ENCODE results near the gene TEAD3.

Gene TEAD3

DNA sequence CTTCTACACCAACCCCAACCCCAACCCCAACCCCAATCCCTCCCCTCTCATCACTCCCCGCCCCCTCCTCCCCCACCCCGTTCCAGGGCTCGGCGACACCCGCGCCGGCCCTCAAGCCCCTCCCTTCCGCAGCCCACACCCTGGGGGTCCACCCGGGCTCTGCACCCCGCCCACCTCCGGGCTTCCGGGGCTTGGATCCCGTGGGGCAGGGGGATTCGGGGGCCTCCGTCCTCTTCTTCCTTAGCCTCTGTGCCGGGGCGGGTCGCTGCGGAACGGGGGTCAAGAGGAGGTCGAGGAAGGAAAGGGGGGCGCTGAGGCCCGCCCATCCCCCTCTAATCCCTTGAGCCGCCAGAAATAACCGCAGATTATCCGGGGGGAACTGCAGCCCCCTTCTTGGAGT, 15.1 kb upstream of the TEAD3 start:
- DNase-seq: no peak

DNA sequence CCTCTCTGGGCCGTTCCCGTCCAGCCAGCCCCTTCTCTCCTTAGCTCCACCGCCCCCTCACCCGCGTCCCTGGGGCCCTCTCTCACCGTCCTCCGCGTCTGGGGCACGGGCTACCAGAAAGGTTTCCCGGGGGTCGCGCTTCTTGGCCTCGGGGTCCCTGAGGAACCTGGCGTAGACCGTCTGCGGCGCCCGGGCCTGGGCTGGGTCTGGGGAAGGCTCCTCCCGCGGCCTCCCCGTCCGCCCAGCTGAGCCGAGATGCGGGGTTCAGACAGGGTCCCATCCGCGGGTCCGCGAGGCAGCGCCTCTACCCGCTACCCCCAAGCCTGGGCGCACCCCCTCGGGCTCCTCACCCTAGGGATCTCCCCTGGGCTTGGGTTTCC, 14.7 kb upstream of the TEAD3 start:
- DNase-seq: no peak

DNA sequence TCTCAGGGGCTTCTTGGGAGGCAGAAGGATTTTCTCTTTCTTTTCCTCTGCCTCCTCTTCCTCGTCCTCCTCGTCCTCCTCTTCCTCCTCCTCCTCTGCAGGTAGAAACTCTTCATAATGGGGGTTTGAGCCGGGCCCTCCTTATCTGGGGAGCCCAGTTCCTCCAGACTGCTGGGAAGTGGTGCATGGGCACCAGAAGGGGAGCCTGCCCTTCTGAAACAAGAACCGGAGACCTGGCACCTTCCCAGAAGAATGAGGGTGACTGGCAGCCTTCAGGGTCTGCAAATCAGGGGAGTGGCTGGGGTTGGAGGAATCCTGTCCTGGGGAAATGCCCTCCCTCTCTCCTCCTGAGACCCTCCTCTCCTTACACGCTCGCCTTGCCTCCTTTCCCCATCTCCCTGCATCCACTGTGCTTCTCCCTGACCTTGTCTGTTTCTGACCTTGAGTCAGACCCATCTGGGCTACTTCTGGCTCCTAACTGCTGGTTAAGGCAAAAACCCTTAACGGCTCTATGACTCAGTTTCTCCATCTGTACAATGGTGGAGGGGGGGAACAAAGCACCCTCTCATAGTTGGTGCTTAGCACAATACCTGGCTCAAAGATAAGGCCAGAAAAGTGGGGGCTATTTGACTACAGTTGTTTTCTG, 14.2 kb upstream of the TEAD3 start:
- no peak for DNase-seq

DNA sequence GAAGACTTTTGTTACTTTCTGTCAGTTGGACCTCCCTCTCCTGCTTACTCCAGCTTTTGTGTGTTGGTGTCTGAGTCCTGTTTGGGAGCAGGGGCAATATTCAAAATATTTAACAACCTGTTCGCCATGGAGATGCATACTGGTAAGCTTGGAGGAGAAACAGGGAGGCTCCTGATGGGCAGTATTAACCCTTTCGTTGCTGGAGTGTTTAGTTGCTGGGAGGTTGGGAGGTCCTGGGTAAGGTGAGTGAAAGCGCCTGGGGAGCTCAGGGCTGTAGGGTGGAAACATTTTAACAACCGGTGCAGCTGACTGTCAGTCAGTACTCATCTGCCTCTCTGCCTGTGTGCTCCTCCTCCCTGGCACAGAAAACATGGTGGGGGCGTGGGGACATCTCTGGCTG, 11.7 kb upstream of the TEAD3 start:
- no peak for DNase-seq

DNA sequence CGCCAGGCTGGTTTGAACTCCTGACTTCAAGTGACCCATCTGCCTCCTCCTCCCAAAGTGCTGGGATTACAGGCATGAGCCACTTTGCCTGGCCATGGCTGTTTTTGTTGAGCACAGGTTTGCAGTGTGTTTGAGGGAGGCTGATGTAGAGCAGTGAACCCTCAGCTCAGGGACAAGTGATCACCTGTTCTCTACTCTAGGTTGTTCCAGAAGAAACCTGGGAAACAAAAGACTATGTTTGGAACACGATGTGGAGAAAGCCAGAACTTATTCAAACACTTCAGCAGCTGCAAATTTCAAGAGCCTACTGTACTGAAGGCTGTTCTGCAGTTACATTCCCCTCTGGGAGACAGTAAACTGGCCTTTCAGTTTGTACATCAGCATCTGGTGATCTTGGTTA, 11.1 kb upstream of the TEAD3 start:
- no peak for DNase-seq

DNA sequence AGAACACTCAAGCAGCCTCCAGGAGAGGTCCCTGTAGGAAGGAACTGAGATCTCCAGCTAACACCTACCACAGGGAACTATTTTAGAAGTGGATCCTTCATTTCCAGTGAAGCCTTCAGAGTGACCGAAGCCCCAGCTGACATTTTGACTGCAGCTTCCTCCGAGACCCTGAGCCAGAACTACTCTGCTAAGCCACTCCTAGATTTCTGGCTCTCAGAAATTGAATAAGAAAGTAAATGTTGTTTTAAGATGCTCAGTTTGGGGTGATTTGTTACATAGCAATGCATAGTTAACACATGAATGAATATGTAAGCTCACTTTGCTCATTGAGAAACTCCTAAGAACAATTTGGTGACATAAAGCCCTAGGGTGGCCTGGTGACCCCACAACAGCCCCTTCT, 10.3 kb upstream of the TEAD3 start:
- no peak for DNase-seq

DNA sequence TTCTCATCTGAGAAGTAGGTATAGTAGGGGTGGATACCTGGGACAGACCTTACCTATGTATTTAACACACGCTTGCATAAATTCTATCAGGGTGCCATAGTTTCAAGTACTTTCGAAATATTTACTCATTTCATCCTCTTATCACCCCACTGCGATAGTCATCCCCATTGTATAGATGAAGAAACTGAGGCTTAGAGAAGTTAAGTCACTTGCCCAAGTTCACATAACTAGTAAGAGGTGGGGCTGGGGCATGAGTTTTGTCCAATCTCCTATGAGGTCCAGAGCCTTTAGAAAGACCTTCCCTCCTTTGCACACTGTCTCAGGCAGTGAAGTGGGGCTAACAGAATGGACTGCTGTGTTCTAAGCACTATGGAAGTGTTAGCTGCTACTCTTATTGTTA, 9.7 kb upstream of the TEAD3 start:
- DNase-seq: no peak

DNA sequence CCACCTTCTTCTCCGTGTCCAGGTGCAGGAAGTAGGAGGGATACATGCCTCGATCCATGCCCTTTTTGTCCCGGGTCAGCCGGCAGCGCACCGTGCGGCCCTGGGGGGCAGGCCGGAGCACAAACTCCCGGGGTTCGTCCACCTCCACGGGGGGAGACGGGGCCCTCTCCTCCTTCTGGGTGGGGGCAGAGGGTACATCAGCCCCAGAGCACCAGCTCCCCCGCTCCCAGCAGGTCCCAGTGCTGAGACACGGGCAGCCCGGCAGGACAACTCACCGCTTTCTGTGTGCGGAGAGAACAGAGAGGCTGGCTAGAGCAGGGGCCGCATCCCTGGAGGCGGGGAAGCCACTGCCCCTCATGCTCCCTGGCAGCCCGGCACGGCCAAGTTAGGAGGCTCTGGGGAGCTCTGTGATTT, 9.1 kb upstream of the TEAD3 start:
- DNase-seq: no peak

DNA sequence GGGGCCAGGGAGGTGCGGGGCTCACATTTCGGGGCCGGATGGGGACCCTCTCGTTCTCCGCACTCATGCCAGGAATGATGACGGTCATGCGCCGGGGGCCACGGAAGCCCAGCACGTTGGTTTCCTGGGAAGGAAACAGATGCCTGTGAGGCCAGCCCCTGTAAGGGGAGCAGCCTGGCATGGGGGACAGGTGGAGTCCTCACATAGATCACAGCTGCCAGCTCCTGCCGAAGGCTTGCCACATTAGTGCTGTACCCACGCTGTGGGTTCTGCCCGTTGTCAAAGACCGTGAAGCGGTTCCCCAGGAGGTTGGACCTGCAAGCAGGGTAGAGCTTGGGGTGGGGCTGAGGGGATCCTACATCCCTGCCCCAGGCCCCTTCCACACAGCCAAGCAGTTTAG, 6.7 kb upstream of the TEAD3 start:
- no peak for DNase-seq

DNA sequence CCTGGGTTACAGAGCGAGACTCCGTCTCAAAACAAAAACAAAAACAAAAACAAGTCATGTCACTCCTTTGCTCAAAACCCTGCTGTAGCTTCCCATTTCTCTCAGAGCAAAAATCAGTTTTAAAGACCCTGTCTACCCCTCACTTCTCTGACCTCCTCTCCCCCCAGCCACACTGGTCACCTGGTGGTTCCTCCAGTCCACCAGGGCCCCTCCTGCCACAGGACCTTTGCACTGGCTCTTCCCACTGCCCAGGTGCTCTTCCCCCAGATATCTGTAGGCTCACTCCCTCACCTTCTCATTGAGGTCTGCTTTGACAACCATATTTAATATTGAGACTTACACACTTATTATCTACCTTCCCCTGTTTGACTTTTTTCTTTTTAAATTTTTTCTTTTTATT, 4.9 kb upstream of the TEAD3 start:
- DNase-seq: no peak

DNA sequence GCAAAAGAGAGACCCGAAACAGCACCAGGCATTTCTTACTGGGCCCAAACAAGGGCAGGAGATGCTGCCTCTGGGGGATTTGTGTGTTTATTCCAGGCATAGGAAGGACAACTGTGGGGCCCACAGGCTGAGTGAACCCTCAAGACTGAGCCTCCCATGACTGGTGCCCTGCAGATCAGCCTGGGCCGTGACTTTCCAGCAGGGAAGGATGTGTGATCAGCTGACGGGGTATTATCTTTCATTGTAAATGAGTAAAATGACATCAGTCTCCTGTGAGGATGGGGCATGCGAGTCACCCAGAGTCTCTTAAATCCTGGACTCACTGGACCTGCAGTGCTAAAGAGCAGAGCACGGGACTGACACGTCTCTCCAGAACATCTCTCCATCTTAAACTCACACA, 3.9 kb upstream of the TEAD3 start:
- DNase-seq: no peak

DNA sequence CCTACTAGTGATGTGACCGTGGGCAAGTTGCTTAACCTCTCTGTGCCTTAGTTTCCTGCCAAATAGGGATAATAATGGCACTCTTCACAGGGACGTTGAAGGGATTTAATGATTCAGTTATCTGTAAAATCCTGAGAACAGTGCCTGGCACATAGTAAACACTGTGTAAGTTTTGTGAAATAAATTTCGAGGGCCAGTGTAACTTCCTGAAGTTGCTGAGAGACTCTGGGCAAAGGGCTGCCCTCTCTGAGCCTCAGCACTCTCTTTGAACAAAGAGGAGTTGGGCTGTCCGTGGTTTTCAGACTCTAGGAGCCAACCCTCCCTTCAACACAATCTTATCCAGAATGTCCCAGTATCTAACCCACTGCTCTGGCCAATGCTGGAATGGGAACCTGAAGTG, 2.5 kb upstream of the TEAD3 start:
- no peak for DNase-seq

DNA sequence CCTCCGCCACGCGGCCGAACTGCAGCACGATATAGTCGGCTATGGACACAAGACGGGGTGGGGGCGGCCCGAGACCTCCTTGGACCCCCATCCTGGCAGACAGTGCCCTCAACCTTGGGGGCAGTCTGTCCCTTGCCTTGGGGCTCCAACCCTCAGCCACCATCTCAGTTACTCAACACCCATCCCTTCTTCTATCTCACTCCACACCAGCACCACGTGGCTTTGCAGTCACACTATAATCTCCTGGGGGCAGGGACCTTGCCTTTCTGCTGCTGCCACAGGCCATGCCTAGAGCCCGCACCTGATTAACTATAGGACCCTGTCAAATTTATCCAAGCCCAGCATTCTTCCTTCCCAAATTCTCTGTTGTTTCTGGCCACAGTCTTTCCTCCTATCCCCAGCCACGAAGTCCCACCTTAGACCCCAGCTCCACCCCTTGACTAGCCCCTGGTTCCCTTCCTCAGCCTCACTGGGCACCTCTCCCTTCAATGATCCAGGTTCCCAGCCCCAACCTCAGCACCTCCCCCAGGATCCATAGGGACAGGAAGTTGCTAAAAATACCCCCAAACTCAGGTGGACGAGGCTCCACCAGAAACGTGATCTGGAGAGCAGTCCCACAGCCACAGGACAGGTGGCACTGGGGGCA, 1.7 kb upstream of the TEAD3 start:
- DNase-seq: no peak

DNA sequence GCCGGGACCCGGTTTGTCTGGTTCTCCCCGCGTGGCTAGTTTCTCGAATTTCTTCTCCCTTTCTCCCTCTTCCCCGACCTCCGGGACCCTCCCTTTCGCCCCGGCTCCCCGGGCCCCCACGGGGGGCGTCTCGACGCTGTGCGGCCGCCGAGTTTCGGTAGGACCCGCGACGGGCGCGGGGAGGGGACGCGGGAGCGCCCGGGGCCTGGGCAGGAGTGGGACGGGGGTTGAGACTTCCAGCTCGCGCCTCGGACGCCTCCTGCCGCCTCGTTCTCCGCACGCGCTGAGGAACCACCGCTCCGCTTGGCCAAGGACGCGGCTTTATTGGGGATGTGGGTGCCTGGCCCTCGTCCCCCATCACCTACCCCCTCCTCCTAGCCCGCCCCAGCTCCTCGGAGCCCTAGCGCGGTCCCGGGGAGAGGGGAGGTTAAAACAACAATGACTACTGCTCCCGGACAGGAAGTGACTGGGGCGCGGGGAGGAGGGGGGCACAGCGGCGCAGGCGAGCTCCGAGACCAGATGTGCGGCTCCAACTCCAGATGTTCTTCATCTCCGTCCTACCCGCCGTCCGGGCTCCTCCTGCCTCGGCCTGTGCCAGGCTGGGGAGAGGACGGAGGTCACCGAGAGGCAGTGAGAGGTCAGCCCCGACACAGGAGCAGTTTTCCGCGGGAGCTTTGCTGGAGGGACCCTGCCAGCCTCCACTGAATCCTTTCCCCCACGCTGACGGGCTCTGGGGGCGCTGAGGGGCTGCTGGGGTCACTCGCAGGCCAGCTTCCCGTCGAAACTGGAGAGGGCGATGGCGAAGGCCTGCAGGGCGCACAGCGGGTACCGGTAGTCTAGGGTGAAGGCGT, 917 bp upstream of the TEAD3 start:
- DNase-seq: peak in 2 of 3 experiments; percentile 32

DNA sequence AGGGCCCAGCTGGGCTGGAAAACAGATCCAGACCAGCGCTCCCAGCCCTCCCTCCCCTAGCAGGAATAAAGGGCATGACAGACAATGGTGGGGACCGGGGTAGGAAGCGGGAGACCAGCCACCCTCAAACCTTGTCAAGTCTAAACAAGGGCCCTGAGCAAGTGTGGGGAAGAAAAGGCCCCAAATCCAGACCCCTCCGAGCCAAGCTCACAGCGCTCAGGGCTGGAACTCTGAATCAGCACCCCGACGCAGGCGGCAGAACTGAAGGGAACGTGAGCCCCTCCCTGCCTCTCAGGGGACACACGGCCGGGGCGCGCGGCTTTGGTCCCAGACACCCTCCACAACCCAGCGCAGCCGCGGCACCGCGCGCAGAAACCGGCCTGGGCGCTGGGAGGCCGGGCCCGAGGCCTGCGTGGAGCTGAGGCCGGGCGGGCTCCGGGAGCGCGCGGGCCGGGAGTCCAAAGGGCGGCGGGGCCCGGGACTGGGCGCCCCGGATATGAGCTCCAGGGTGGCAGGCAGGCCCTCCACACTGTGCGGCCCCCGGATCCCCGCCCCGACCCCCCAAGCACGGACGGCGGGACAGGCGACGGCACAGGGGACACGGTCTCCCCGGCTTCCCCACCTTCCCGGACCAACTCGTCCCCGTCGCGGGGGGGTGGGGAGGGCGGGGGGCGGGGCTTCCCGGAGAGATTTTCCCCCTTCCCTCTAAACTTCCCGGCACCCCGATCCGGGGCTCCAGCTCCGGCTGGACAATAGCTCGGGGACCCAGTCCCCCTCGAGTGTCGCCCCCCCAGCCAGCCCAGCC, 641 bp downstream of the TEAD3 start:
- no peak for DNase-seq

DNA sequence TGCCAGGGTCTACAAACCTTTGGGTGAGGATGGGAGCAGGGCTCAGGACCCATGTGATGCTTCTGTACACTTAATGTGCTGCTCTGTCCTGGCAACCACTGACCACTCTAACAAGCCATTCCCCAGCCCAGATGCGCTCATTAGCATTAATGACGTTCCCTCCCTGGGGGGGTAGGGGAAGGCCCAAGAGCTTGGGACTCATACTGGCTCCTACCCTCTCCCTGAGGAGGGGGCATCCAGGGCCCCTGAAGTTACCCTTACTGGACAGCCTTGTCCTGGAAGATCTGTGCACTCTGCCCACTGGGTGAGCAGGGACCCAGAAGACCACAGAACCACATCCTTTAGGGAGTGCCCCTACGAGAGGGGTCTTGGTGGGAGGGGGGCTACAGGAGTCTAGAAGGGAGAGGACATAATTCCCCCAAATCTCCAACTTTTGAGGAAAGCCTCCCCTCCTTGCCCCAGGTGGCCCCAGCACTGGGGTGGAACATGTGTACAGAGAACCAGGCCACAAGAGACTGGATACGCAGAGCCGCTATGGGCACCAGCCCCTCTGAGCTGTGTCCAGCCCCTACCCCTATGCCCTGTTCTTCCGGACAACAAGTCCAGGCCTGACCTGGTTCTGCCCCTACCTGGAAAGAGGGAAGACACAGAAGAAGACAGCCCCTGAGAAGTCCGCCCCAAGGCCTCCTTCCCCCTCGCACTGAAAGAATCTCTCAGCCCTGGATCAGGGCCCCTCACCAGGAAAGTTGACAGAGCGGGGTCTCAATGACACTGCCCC, 1.4 kb downstream of the TEAD3 start:
- DNase-seq: no peak

DNA sequence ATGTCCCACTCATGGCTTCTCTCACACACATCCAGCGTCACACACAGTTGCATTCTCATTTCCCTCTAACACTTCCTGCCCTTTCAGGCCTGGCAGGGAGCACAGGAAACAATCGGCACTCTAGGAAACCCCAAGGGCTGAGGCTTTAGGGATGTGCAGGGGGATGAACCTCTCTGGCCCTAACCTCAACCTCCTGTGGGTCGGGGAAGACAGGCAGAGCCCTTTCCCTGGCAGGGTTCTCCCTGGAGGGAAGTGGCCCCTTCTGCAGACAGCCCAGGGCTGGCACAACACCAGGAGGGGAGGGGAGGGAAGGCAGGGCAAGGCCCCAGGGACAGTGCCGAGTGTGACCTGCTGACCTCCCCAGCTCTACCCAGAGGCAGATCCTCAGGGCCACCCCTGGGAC, 2.7 kb downstream of the TEAD3 start:
- DNase-seq: no peak

DNA sequence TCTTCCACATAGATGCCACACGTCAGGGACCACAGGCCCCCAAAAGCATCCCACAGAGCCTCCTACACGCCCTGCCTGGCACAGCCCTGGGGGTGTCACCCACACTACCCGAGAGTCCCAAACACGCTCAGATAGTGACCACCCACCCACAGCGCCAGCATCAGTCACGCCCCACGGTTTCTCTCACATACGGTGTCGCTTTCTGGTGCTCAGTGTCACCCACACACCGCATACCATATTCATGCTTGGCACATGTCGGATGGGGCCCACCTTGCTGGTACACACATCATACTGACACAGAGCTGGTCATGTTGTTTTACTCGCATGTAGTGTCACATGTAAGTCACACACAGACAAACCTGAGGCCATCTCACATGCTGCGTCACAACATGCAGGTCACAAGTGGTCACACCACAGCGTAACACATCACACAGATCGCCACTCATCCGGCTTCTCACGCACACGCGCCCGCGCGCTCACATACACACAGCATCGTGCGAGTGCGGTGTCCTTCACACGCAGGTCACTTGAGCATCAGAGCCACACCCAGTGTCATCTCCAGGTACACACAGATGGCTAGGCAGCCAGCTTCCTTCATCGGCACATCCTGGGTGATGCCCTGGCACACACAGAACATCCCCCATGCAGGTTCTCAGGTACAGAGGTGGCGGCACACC, 3.4 kb downstream of the TEAD3 start:
- DNase-seq: no peak

DNA sequence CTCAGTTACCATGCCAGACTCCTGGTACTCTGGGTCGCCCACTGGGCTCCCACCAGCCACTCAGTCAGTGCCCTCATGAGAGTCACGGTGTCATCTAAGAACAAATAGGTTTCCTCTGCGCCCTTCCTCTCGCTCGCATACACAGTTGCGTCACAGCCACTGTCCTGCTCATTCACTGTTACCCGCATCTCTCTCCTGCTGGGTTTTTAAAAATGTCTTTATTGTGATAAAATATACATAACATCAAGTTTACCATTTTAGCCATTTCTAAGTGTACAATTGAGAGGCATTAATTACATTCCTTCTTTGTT, 4.0 kb downstream of the TEAD3 start:
- no peak for DNase-seq

DNA sequence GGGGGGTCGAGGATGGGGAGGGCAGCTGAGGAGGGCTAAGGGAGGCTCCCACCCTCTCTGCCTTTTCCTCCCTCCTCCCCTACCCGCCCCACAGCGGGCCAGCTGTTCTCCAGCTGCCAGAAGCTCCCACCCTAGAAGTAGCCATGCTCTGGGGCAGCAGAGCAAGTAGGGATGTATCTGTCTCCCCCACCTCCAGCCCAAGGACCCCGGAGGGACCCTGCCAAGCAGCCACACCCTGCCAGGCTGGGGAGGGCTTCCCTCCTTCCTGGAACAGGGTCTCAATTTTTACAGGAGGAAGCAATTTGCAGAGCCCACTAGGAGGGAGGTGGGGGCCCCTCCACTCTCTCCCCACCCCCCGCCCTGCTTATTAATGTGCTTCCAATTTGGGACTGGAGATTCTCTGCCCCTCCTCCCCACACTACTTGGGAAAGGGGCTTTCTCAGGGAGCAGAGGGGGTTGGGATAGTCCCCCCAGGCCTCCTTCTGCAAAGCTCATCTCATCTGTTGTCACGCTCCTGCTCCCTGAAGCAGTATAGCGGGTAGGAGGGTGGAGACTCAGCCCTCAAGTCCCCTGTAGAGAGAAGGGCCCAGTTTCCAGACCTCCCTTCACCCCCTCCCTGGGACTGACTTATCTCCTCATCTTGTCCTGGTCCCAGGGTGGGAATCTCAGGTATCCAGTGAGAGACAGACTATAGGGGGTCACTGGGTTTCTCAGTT, 4.5 kb downstream of the TEAD3 start:
- DNase-seq: no peak

DNA sequence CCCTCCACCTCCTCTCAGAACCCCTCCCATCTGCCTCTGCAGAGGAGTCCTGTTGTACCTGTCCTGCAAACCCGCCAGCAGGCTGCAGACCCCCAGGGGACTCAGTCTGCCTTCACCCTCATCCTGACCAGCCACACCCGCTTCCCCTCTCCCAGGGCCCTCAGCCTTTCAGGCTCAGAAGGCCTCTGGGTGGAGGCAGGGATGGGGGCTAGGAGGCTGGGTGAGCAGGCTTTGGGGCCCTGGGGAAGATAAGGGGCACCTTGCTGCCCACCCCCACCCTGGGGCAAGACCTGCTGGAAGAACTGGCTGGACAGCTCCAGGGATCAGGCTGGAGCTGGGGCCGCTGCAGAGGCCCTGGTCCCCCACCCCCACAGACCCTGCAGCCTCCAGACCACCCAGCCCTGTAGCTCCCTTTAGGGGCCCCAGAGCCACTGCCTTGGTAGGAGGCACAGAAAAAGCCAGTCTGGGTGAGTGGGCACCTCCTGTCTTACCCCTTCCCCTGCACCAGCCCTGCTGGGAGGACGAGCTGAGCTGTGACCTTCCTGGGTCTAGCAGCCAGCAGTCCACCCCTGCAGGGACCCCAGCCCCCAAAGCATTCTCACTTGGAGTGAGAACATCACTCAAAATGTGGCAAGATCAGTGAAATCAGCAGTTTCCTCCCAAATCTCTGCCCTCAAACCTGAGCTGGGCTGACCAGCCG, 5.2 kb downstream of the TEAD3 start:
- DNase-seq: no peak
